ENCODE measurements around the gene LLCFC1.

- no peak for TF ChIP-seq MAX (CRISPR knock-in tag; IDR thresholded peaks at IDR 0.05)
- no peak for TF ChIP-seq CTCF (IDR thresholded peaks at IDR 0.05)
- no peak for TF ChIP-seq FOXJ3 (CRISPR knock-in tag; IDR thresholded peaks at IDR 0.05; ENCODE audit: borderline replicate concordance)
- no peak for TF ChIP-seq GRHL2 (CRISPR knock-in tag; IDR thresholded peaks at IDR 0.05; ENCODE audit: insufficient replicate concordance, severe bottlenecking)
- TF ChIP-seq STAT6 (CRISPR knock-in tag; conservative IDR thresholded peaks at IDR 0.05; ENCODE audit: low read depth) = no peak
- no peak for TF ChIP-seq TP53 (CRISPR knock-in tag; IDR thresholded peaks at IDR 0.05)
- TF ChIP-seq HMGA2 (CRISPR knock-in tag; IDR thresholded peaks at IDR 0.05) = no peak
- no peak for TF ChIP-seq ARID4B (CRISPR knock-in tag; IDR thresholded peaks at IDR 0.05; ENCODE audit: borderline replicate concordance)
- no peak for TF ChIP-seq USF2 (CRISPR knock-in tag; IDR thresholded peaks at IDR 0.05)
- TF ChIP-seq IRF2 (CRISPR knock-in tag; IDR thresholded peaks at IDR 0.05; ENCODE audit: borderline replicate concordance, low read depth) = no peak
- TF ChIP-seq CBFB (CRISPR knock-in tag; IDR thresholded peaks at IDR 0.05; ENCODE audit: low read depth) = no peak
- no peak for TF ChIP-seq NFYB (CRISPR knock-in tag; conservative IDR thresholded peaks at IDR 0.05; ENCODE audit: low read depth)
- TF ChIP-seq FOXP4 (CRISPR knock-in tag; IDR thresholded peaks at IDR 0.05) = no peak
- no peak for TF ChIP-seq ZNF281 (CRISPR knock-in tag; IDR thresholded peaks at IDR 0.05)
Observed at GRCh38 chr7:142961973-142962926, 23.0 kb downstream of the LLCFC1 start, which contains the start of gene KEL.
